Measurements from ENCODE around the gene ADORA1. TPM values are rescaled to one million over a fixed set of nuclear protein-coding genes. Genes with fewer than 3 reads are reported as not detected.
A peak's percentile ranks its signal among the peaks of the same experiment; 100 is the strongest.

Gene ADORA1
- total RNA-seq, 4 donors from 2014 or later, result 0.64 to 1.7 (median 0.66) TPM; not detected in 1

DNA sequence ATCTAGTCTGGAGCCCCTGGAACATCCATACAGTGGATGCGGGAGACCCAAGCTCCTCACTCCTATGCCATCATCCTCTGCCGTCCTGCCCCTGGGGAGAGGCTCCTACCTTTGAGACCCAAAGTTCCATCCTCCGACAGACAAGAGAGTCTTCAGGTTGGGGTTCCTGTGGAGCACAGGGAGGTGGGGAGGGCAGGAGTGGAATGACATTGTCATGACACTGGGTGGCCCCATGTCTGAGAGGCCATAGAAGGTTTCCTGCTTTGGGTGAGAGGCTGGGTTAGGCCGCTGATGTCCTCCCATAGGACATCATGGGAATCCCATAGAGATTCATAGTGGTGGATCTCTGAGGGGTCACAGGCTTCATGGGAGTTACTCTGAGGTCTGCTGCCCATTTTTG is 56.9 kb downstream of the ADORA1 start:
- intact Hi-C loops (cut with DNase I), result no loop called here
- peaks cover 25 to 40% (median 27%) of the 10 kb centered on the region in 3 donors for H3K4me1 ChIP-seq
- H3K36me3 ChIP-seq, result no peaks in the 10 kb centered on the region
- WGBS, 2 donors, result 100% methylated on average over 1 of the region's 4 CpGs; no CpG with 5 or more reads in 1 of the 2 donors
- peak overlapping the region in 1 of 4 donors; percentile 14 for H3K27ac ChIP-seq
- H3K27me3 ChIP-seq, result no peaks in the 10 kb centered on the region
- no peaks in the 10 kb centered on the region for H3K9me3 ChIP-seq
- H3K4me3 ChIP-seq, result no peak overlapping the region
- no peak for DNase-seq
- TF ChIP-seq, protein P1, sequence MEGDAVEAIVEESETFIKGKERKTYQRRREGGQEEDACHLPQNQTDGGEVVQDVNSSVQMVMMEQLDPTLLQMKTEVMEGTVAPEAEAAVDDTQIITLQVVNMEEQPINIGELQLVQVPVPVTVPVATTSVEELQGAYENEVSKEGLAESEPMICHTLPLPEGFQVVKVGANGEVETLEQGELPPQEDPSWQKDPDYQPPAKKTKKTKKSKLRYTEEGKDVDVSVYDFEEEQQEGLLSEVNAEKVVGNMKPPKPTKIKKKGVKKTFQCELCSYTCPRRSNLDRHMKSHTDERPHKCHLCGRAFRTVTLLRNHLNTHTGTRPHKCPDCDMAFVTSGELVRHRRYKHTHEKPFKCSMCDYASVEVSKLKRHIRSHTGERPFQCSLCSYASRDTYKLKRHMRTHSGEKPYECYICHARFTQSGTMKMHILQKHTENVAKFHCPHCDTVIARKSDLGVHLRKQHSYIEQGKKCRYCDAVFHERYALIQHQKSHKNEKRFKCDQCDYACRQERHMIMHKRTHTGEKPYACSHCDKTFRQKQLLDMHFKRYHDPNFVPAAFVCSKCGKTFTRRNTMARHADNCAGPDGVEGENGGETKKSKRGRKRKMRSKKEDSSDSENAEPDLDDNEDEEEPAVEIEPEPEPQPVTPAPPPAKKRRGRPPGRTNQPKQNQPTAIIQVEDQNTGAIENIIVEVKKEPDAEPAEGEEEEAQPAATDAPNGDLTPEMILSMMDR (IDR thresholded peaks at IDR 0.05), result peak in 1 of 6 experiments; percentile 8
- TF ChIP-seq POLR2A (IDR thresholded peaks at IDR 0.05), result no peak

DNA sequence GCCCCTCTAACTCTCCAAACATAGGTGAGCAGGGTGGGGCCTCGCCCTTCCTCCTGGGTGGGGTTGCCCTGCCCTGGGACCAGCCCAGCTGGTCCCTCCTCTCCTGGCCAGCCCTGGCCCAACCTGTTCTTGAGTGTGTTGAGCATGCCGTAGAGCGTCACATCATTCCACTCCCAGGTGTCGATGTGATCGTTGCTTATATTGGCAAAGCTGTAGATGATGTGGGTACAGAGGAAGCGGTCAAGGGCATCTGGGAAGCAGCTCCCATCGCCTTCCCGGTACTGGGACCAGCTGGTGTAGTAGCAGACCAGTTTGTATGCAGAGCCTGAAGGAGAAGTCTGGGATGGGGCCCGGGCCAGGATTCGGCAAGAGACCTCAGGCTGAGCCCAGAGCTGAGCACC is 57.5 kb downstream of the ADORA1 start:
- no peak overlapping the region for H3K4me3 ChIP-seq
- WGBS, 2 donors, result 67 to 79% methylated on average over 2 to 4 of the region's 10 CpGs
- H3K27ac ChIP-seq, result peak overlapping the region in 3 of 4 donors; percentile 41 to 62 (median 48)
- TF ChIP-seq, protein P1 (IDR thresholded peaks at IDR 0.05), result no peak
- TF ChIP-seq POLR2A (IDR thresholded peaks at IDR 0.05), result no peak
- intact Hi-C loops (cut with DNase I), result no loop called here
- no peaks in the 10 kb centered on the region for H3K36me3 ChIP-seq
- H3K27me3 ChIP-seq, result no peaks in the 10 kb centered on the region
- H3K9me3 ChIP-seq, result no peaks in the 10 kb centered on the region
- DNase-seq, result no peak
- peaks cover 25 to 40% (median 27%) of the 10 kb centered on the region in 3 donors for H3K4me1 ChIP-seq

DNA sequence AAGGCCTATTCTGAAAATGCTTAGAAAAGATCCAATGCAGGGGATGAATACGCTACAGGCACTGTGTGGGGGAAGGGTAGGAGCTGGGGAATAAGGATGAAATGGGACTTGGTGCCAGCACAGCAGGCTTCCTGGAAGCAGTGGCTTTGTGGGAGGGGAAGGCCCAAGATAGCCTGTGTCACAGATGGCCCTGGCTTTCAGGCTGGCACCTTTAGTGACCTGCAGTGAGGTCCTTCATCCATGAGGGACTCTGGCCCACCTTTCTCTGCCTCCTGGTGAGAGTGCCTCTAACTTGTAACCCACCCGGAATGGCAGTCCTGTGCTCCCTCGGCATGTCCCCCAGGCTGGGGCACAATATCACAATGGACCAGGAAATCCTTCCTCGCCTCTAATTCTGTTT is 58.1 kb downstream of the ADORA1 start:
- WGBS, 2 donors, result 63 to 75% methylated on average over 3 to 4 of the region's 4 CpGs
- no peaks in the 10 kb centered on the region for H3K36me3 ChIP-seq

DNA sequence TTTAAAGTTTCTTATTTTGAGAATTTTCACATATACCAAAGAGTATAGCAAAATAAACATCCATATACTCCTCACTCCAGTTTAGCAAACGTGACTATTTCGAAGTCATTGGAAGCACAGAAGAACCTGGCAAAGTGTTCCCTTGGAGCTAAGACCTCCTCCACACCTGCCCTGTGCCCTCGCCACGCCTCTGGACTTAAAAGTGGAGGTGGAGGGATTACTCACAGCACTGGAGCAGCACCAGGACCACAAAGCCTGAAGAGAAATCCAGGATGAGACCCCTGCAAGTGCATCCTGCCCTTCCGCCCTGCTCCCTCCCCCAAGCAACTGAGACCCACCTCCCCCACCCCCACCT is 58.5 kb downstream of the ADORA1 start:
- no peak for DNase-seq
- no peak for TF ChIP-seq POLR2A (IDR thresholded peaks at IDR 0.05)
- TF ChIP-seq, protein P1 (IDR thresholded peaks at IDR 0.05), result no peak
- Histone ChIP-seq H3K27ac (peak overlapping the region; percentile 48 to 80 (median 62)), H3K36me3 (no peaks in the 10 kb centered on the region), H3K4me3 (no peak overlapping the region), H3K9me3 (no peaks in the 10 kb centered on the region), H3K27me3 (no peaks in the 10 kb centered on the region), H3K4me1 (peaks cover 25 to 40% (median 27%) of the 10 kb centered on the region in 3 donors)
- WGBS, 2 donors, result 39 to 62% methylated on average over 4 to 5 of the region's 5 CpGs
- intact Hi-C loops (cut with DNase I), result no loop called here

More for the DNA sequence above, 58.1 kb downstream of the ADORA1 start:
- Histone ChIP-seq H3K9me3 (no peaks in the 10 kb centered on the region), H3K27me3 (no peaks in the 10 kb centered on the region), H3K4me3 (no peak overlapping the region), H3K4me1 (peaks cover 25 to 40% (median 27%) of the 10 kb centered on the region in 3 donors), H3K27ac (peak overlapping the region; percentile 41 to 80 (median 55))
- intact Hi-C loops (cut with DNase I), result no loop called here
- DNase-seq, result no peak
- no peak for TF ChIP-seq POLR2A (IDR thresholded peaks at IDR 0.05)
- TF ChIP-seq, protein P1 (IDR thresholded peaks at IDR 0.05), result no peak

DNA sequence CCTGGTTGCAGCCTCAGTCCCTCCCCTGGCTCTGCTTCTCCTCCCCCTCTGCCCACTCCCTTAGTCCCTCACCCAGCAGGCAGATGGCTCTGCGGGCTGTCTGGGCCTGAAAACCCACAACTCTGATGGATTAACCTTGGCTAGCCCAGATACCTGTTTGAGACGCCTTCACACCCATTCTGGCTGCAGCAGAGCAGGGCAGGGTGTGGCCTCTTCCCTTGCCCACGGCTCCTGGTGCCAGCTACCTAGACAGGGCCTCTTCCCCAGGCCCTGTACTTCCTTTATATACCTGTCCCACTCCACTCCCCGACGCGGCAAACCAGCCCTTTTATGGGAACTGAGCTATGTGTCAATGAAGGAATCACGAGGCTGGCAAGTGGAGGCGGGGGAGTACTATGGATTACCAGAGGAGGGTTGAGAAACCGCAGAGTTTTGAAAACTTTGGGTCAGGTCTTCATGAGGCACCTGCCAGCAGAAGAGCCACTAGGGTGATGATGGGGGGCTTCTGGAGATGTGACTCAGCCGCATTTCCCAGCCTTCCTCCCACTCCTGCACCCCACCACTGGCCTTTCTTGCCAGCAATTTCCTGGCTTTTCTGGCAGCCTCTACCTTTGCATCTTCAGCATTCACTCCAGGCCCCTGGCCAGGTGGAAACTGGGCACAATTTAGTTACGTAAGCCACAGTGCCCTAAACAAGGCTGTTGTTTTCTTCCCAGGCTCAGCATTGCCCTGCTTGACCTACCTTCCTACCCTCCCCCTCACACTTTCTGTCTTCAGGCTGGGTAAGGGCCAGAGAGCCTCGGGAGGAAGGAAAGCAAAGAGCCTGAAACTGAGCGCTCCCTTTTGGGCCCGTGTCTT is 59.1 kb downstream of the ADORA1 start, which contains the start of gene CHI3L1:
Gene CHI3L1, minus strand, starts transcription at position 259 of the 858 bp plus-strand sequence. Its CDS starts 81 bp downstream, at position 178.
- Histone ChIP-seq H3K4me3 (no peak within 1 kb of the TSS), H3K27me3 (no peaks in the 10 kb centered on the region), H3K4me1 (peaks cover 25 to 40% (median 27%) of the 10 kb centered on the region in 3 donors), H3K36me3 (no peaks in the 10 kb centered on the region), H3K9me3 (no peaks in the 10 kb centered on the region), H3K27ac (peak within 1 kb of the TSS; percentile 48 to 80 (median 62))
- WGBS, 2 donors, result 18 to 25% methylated on average over 8 to 9 of the region's 14 CpGs
- intact Hi-C loops (cut with DNase I), result no loop called here
- DNase-seq, result no peak
- no peak for TF ChIP-seq POLR2A (IDR thresholded peaks at IDR 0.05)
- TF ChIP-seq, protein P1 (IDR thresholded peaks at IDR 0.05), result no peak

All from esophagus squamous epithelium (tissue), 5 donors.